ENCODE data around the gene CDC14A. TPM values are rescaled to one million over a fixed set of nuclear protein-coding genes. Genes with fewer than 3 reads are reported as not detected.

CDC14A gene
- total RNA-seq, 2 experiments from 2014 or later: 24.9 to 26.7 TPM

- H3K27ac Mint-ChIP-seq: no peak overlapping the region
- H3K4me1 Mint-ChIP-seq (ENCODE audit: low read depth): no peaks in the 10 kb centered on the region
- H3K9me3 Mint-ChIP-seq (ENCODE audit: insufficient read depth): no peaks in the 10 kb centered on the region
- ATAC-seq (no peak), DNase-seq (no peak)
- POLR2A ChIA-PET: no interaction called here
- CTCF ChIA-PET: no interaction called here
- no peak overlapping the region for H3K4me3 Mint-ChIP-seq
- H3K36me3 Mint-ChIP-seq (ENCODE audit: low read depth): peaks cover 36% of the 10 kb centered on the region
- H3K27me3 Mint-ChIP-seq (ENCODE audit: low read depth): no peaks in the 10 kb centered on the region
Measured at GRCh38 chr1:100474834-100475233, 122.5 kb downstream of the CDC14A start.

- no peaks in the 10 kb centered on the region for H3K4me1 Mint-ChIP-seq (ENCODE audit: low read depth)
- ChIA-PET CTCF (interaction anchor here (1.2 kb wide), 1 partner anchor 18 kb away, joined by 3 read pairs; no protein-coding TSS in a partner anchor), POLR2A (no interaction called here)
- peaks cover 39% of the 10 kb centered on the region for H3K36me3 Mint-ChIP-seq (ENCODE audit: low read depth)
- no peaks in the 10 kb centered on the region for H3K27me3 Mint-ChIP-seq (ENCODE audit: low read depth)
- DNase-seq (no peak), ATAC-seq (no peak)
- no peak overlapping the region for H3K27ac Mint-ChIP-seq
- H3K9me3 Mint-ChIP-seq (ENCODE audit: insufficient read depth): no peaks in the 10 kb centered on the region
- H3K4me3 Mint-ChIP-seq: no peak overlapping the region
Measured at GRCh38 chr1:100476735-100477290, 124.5 kb downstream of the CDC14A start.

GRCh38 chr1:100478816-100479215 is 126.5 kb downstream of the CDC14A start:
- Mint-ChIP-seq H3K4me3 (no peak overlapping the region), H3K36me3 (ENCODE audit: low read depth) (peaks cover 36% of the 10 kb centered on the region), H3K27ac (no peak overlapping the region), H3K9me3 (ENCODE audit: insufficient read depth) (no peaks in the 10 kb centered on the region), H3K27me3 (ENCODE audit: low read depth) (no peaks in the 10 kb centered on the region), H3K4me1 (ENCODE audit: low read depth) (no peaks in the 10 kb centered on the region)
- DNase-seq (no peak), ATAC-seq (no peak)
- ChIA-PET POLR2A (no interaction called here), CTCF (interaction anchor here (1.0 to 1.3 kb wide), 2 partner anchors 15 to 18 kb away, joined by 3 to 4 read pairs; no protein-coding TSS in a partner anchor)

- CTCF ChIA-PET: interaction anchor here (1.3 kb wide), 1 partner anchor 16 kb away, joined by 4 read pairs; no protein-coding TSS in a partner anchor
- Mint-ChIP-seq H3K4me1 (ENCODE audit: low read depth) (no peaks in the 10 kb centered on the region), H3K27me3 (ENCODE audit: low read depth) (no peaks in the 10 kb centered on the region), H3K9me3 (ENCODE audit: insufficient read depth) (no peaks in the 10 kb centered on the region), H3K36me3 (ENCODE audit: low read depth) (peaks cover 38% of the 10 kb centered on the region), H3K27ac (no peak overlapping the region), H3K4me3 (no peak overlapping the region)
- ATAC-seq: no peak
- no peak for DNase-seq
- POLR2A ChIA-PET: no interaction called here
Measured at GRCh38 chr1:100479620-100480338, 127.5 kb downstream of the CDC14A start.

- Mint-ChIP-seq H3K36me3 (ENCODE audit: low read depth) (peaks cover 30% of the 10 kb centered on the region), H3K9me3 (ENCODE audit: insufficient read depth) (no peaks in the 10 kb centered on the region), H3K4me1 (ENCODE audit: low read depth) (no peaks in the 10 kb centered on the region), H3K27ac (no peak overlapping the region), H3K4me3 (no peak overlapping the region), H3K27me3 (ENCODE audit: low read depth) (no peaks in the 10 kb centered on the region)
- ChIA-PET CTCF (interaction anchor here (1.3 kb wide), 1 partner anchor 18 kb away, joined by 4 read pairs; no protein-coding TSS in a partner anchor), POLR2A (no interaction called here)
- DNase-seq (no peak), ATAC-seq (no peak)
Measured at GRCh38 chr1:100481303-100481702, 129.0 kb downstream of the CDC14A start.

GRCh38 chr1:100482167-100482566 is 129.9 kb downstream of the CDC14A start:
- Mint-ChIP-seq H3K9me3 (ENCODE audit: insufficient read depth) (no peaks in the 10 kb centered on the region), H3K36me3 (ENCODE audit: low read depth) (peaks cover 29% of the 10 kb centered on the region), H3K4me3 (no peak overlapping the region), H3K4me1 (ENCODE audit: low read depth) (no peaks in the 10 kb centered on the region), H3K27ac (no peak overlapping the region), H3K27me3 (ENCODE audit: low read depth) (no peaks in the 10 kb centered on the region)
- CTCF ChIA-PET: no interaction called here
- POLR2A ChIA-PET: interaction anchor here (0.5 kb wide), 1 partner anchor 56 kb away, joined by 4 read pairs; the partner anchor contains the start of gene GPR88
- DNase-seq: no peak
- no peak for ATAC-seq

- DNase-seq (no peak), ATAC-seq (no peak)
- Mint-ChIP-seq H3K9me3 (ENCODE audit: insufficient read depth) (no peaks in the 10 kb centered on the region), H3K27me3 (ENCODE audit: low read depth) (no peaks in the 10 kb centered on the region), H3K4me3 (no peak overlapping the region), H3K27ac (no peak overlapping the region), H3K4me1 (ENCODE audit: low read depth) (no peaks in the 10 kb centered on the region), H3K36me3 (ENCODE audit: low read depth) (peaks cover 30% of the 10 kb centered on the region)
- POLR2A ChIA-PET: no interaction called here
- CTCF ChIA-PET: no interaction called here
Measured at GRCh38 chr1:100482748-100483147, 130.4 kb downstream of the CDC14A start.

GRCh38 chr1:100483230-100483629 is 130.9 kb downstream of the CDC14A start:
- Mint-ChIP-seq H3K4me3 (no peak overlapping the region), H3K9me3 (ENCODE audit: insufficient read depth) (no peaks in the 10 kb centered on the region), H3K36me3 (ENCODE audit: low read depth) (peaks cover 31% of the 10 kb centered on the region), H3K27me3 (ENCODE audit: low read depth) (no peaks in the 10 kb centered on the region), H3K4me1 (ENCODE audit: low read depth) (no peaks in the 10 kb centered on the region), H3K27ac (no peak overlapping the region)
- ChIA-PET CTCF (no interaction called here), POLR2A (no interaction called here)
- ATAC-seq: no peak
- DNase-seq: no peak

GRCh38 chr1:100485855-100486258 is 133.6 kb downstream of the CDC14A start:
- ChIA-PET POLR2A (no interaction called here), CTCF (no interaction called here)
- H3K27me3 Mint-ChIP-seq (ENCODE audit: low read depth): no peaks in the 10 kb centered on the region
- no peak overlapping the region for H3K27ac Mint-ChIP-seq
- DNase-seq (no peak), ATAC-seq (no peak)
- H3K9me3 Mint-ChIP-seq (ENCODE audit: insufficient read depth): no peaks in the 10 kb centered on the region
- H3K4me1 Mint-ChIP-seq (ENCODE audit: low read depth): no peaks in the 10 kb centered on the region
- no peak overlapping the region for H3K4me3 Mint-ChIP-seq
- H3K36me3 Mint-ChIP-seq (ENCODE audit: low read depth): peaks cover 29% of the 10 kb centered on the region

- ATAC-seq: no peak
- Mint-ChIP-seq H3K36me3 (ENCODE audit: low read depth) (peaks cover 38% of the 10 kb centered on the region), H3K27ac (no peak overlapping the region)
Measured at GRCh38 chr1:100494393-100495084, 142.2 kb downstream of the CDC14A start.

GRCh38 chr1:100496896-100497295 is 144.6 kb downstream of the CDC14A start:
- H3K27ac Mint-ChIP-seq: no peak overlapping the region
- no peak for DNase-seq
- H3K36me3 Mint-ChIP-seq (ENCODE audit: low read depth): peaks cover 41% of the 10 kb centered on the region
- H3K4me3 Mint-ChIP-seq: no peak overlapping the region
- ChIA-PET CTCF (interaction anchor here (0.7 to 1.5 kb wide), 2 partner anchors 40 to 390 kb away, joined by 3 to 5 read pairs; no protein-coding TSS in a partner anchor), POLR2A (no interaction called here)
- H3K27me3 Mint-ChIP-seq (ENCODE audit: low read depth): no peaks in the 10 kb centered on the region
- no peak for ATAC-seq
- H3K4me1 Mint-ChIP-seq (ENCODE audit: low read depth): peaks cover under 1% of the 10 kb centered on the region
- no peaks in the 10 kb centered on the region for H3K9me3 Mint-ChIP-seq (ENCODE audit: insufficient read depth)

More at GRCh38 chr1:100494393-100495084, 142.2 kb downstream of the CDC14A start:
- Mint-ChIP-seq H3K4me1 (ENCODE audit: low read depth) (peaks cover 2% of the 10 kb centered on the region), H3K9me3 (ENCODE audit: insufficient read depth) (no peaks in the 10 kb centered on the region), H3K27me3 (ENCODE audit: low read depth) (no peaks in the 10 kb centered on the region), H3K4me3 (no peak overlapping the region)
- ChIA-PET POLR2A (no interaction called here), CTCF (no interaction called here)
- no peak for DNase-seq

GRCh38 chr1:100497796-100498195 is 145.5 kb downstream of the CDC14A start:
- no peak for DNase-seq
- CTCF ChIA-PET: no interaction called here
- Mint-ChIP-seq H3K36me3 (ENCODE audit: low read depth) (peaks cover 48% of the 10 kb centered on the region), H3K4me1 (ENCODE audit: low read depth) (no peaks in the 10 kb centered on the region), H3K9me3 (ENCODE audit: insufficient read depth) (no peaks in the 10 kb centered on the region), H3K27me3 (ENCODE audit: low read depth) (no peaks in the 10 kb centered on the region), H3K4me3 (no peak overlapping the region), H3K27ac (no peak overlapping the region)
- ATAC-seq: no peak
- POLR2A ChIA-PET: no interaction called here
